NCI-H1694 (cell line): ENCODE data around the gene DDX42.
A peak's percentile ranks its signal among the peaks of the same experiment; 100 is the strongest.

Experiments
- DNase-seq: peaks from one replicate; lab custom pipeline; 2025; lab: John Stamatoyannopoulos, UW

DDX42 gene, protein sequence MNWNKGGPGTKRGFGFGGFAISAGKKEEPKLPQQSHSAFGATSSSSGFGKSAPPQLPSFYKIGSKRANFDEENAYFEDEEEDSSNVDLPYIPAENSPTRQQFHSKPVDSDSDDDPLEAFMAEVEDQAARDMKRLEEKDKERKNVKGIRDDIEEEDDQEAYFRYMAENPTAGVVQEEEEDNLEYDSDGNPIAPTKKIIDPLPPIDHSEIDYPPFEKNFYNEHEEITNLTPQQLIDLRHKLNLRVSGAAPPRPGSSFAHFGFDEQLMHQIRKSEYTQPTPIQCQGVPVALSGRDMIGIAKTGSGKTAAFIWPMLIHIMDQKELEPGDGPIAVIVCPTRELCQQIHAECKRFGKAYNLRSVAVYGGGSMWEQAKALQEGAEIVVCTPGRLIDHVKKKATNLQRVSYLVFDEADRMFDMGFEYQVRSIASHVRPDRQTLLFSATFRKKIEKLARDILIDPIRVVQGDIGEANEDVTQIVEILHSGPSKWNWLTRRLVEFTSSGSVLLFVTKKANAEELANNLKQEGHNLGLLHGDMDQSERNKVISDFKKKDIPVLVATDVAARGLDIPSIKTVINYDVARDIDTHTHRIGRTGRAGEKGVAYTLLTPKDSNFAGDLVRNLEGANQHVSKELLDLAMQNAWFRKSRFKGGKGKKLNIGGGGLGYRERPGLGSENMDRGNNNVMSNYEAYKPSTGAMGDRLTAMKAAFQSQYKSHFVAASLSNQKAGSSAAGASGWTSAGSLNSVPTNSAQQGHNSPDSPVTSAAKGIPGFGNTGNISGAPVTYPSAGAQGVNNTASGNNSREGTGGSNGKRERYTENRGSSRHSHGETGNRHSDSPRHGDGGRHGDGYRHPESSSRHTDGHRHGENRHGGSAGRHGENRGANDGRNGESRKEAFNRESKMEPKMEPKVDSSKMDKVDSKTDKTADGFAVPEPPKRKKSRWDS

DNA sequence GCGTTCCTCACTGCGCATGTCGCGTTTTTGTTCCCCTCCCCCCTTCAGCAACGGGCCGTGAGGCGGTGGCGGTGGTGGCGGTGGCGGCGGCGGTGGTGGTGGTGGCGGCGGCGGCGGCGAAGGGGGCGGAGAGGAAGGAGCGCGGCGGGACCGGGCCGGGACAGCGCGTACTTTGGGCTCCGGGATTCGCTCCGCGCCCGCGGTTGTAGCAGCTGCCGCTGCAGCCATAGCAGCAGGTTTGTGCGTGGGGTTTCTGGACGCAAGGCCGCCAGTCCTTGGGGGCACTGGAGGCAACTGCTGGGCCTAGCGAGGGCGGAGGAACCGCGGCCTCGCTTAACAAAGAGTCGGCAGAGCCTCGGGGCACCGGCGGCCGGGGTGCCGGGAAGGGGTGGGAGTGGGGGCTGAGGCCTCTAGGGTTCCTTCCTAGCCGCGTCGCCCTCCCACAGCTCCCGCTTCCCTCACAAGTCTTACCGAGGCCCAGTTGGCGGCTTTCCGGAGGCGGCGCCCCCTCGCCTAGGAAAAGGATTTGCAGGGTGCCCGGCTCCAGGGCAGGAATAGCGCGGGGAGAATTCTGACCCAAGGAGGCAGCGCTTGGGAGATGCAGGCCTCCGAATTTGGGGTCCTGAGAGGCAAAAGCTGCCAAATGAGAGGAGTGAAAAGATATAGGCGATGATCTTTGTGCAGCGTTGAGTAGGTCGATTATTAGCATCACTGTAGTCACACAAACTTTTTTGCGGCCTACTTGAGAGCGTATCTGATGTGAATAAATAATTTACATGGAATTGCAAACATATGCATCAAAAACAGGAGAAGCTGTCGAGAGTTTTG, at the start of gene DDX42:
DDX42 (plus strand) TSS at position 30 of the 828 bp plus-strand sequence. CDS start 12,880 bp downstream, outside the sequence.
- DNase-seq: no peak

DNA sequence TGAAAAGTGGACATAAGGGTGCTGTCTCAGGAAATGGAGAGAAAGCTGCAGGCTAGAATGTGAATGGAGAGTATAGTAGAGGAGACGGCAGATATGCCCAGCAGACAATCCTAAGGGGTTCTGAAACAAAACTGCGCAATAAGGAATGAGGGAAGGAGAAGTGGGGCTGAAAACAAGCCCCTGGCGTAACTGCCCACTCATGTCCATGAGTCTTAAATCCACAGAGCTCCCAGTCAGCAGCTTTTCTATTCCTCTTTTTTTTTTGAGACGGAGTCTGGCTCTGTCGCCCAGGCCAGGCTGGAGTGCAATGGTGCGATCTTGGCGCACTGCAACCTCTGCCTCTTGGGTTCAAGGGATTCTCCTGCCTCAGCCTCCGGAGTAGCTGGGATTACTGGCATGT, 38.3 kb upstream of the DDX42 start:
- DNase-seq: no peak

DNA sequence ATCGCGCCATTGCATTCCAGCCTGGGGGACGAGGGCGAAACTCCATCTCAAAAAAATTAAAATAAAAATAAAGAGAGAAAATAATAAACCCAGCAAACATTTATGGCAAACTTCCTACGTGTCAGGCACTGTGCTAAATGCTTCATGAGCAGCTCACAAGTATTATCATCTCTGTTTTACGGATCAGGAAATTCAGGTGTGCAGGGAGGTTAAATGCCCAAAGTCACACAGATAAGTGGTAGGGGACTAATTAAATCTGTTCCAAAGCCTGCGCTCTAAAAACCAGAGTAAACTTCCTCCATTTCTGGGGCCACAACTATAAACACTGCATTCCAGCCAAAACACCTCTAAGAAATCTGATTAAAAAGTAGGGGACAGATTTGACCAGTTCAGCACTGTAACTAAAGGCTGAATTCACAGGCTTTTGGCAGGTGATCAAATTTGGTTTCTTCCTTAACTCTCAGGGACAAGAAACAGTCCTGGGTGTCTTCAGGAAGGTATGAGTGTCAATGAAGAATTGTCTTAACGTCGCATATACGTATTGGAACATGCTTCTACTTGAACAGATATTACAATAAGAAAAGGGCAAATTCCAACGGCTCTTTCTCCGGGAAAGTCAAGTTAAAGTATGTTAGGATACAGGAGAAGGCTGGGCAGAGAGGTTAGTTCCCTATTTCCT, 33.4 kb upstream of the DDX42 start:
- no peak for DNase-seq

DNA sequence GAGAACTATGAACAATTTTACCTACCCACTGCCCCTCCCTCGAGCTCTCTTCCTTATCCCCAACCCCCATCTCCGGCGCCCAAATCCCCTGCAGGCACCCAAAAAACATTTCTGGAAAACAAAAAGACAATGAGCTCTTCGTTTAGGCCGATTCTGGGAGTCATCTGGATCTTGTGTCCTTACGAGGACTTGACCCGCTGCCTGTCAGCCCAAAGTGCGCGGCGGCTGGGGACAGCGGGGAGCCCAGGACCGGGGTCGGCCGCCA, 32.9 kb upstream of the DDX42 start:
- no peak for DNase-seq

DNA sequence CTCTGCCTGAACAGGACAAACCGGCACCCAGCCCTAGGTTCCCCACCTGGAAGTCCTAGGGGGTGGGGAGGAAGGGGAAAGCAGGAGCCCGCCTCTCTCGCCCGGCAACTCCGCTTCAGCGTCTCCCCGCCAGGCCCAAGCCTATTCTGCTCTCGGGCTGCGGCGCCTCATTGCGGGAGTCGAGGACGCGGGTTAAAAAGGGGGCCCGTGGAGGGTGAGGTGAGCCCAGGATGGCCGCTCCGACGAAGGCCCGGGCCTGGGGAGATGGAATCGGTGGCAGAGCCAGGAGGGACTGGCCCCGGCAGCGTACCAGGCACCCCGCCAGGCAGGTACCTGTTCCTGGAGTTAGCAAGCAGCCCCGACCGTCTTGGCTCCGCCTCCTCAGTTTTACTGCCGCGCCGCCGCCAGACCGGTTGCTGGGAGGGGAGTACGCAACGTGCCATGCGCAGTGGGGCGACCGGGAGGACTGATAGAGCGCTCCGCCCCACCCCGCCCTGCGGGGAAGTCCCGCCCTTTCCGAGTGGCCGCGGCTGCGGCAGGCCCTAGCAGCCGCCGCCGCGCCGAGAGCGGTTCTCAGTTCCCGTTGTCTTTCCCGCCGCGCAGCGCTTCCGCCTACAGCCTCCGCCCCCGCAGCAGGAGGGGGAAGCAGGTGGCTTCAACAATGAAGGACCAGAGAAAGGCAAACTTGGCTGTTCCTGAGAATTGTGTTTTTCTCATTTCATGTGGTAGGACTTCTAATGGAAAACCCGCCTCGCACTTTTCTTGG, 32.4 kb upstream of the DDX42 start, which contains the start of gene STRADA:
STRADA (minus strand) TSS at position 392 of the 766 bp plus-strand sequence. CDS start 13,430 bp downstream, outside the sequence.
- DNase-seq: peak; percentile 95

DNA sequence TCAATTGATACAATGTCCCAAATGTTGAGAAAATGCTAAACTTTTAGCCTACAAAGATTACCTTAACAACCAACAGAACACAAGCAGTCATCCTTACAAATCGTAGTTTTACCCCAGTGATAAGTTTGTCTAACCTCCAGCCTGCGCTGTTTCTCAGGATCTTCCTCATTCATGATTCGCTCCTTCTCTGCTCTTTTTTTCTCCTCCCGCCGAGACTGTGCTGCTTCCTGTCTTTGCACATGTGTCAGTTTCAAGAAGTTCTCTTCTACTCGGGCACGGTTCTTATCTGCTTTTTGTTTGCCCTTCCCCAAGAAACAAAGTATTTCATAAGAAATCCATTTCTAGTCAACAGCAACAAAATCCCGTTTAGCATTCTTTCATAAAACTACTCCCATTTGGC, 22.2 kb upstream of the DDX42 start:
- no peak for DNase-seq

DNA sequence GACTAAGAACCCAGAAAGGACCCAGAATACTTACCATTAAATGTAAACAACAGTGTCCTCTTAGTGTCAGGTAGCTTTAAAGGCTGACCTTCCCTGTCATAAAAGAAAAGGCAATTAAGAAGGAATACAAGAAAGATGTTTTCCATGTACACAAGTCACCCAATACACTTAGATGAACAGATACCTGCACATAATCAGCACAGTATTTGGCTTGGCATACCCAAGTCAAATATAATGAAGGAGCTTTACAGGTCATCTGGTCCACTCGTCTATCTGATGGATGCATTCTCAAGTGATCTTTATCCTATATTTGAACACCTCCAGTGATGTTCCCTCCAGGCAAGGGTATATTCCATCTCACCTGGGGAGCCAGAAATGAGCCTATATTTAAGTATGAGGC, 21.3 kb upstream of the DDX42 start:
- no peak for DNase-seq

DNA sequence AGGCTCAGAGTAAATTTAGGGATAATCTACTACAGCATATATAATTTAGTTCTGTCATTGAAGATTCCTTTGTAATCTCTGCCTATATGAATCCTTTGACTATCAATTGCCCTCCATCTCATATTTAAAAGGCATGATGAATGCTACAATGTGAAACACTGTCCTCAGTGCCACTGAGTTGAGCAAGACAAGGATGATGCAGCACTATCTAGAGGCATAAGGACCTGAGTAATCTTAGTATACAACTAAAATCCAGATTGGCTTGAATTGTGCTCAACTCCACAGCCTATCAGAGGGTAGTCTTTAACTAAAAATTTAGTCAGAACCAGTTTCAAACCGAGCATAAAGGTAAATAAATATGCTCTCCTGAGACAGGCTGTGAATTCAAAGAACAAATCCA, 20.8 kb upstream of the DDX42 start:
- DNase-seq: no peak

DNA sequence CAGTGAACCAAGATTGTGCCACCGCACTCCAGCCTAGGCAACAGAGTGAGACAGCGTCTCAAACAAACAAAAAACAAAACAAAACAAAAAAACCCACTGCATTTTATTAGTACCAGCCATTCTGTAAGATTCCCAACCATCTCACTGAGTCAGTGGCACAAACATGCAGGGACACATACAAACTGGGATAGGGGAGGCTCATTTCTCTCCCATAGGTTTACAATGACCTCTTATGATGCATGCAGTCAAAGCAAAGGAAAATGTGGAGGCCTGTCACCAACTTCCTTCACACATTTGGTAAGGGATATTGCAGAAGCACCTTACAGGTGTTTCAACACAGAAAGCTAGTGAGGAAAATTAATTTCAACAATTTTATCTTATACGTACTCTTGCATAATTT, 19.9 kb upstream of the DDX42 start:
- no peak for DNase-seq

DNA sequence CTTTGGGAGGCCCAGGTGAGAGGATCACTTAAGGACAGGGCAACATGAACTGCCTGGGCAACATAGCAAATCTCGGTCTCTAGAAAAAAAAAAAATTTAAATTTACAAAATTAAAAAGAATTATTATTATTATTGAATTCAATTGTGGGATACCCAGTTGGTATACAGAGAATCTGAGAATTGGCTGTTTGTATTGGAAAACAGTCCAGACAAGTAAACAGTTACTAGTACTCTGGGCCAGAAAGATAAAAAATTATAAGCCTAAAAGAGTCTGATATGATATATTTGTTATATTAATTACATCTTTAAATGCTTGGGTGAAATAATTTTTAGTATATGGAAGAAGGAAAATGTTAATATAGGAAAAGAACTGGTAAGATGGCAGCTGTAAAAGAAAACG, 15.5 kb upstream of the DDX42 start:
- no peak for DNase-seq

DNA sequence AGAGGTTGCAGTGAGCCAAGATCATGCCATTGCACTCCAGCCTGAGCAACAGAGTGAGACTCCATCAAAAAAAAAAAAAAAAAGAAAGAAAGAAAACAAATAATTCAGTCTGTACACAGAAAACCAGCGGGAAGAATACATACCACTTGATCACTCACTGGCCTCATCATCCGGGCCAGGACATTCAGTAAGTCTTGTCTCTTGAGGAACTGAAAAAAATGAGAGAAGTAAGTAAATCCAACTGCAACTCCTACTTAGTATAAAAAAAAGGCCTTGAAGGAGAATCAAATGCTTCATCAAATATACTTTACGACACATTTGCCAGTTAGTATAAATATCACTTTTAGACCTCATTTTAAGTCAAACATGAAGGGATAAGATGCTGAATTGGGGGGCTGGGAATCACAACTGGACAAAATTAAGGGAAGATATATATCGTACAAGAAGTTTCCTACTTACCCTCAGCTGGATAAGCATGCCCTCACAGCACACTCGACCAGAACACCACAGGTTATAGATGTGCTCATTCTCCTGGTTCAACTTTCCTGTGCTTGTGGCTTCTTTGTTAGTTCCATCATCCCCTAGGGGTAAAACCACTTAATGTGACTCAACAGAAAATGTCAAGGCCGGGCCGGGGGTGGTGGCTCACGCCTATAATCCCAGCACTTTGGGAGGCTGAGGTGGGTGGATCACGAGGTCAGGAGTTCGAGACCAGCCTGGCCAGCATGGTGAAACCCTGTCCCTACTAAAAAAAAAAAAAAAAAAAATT, 13.0 kb upstream of the DDX42 start:
- no peak for DNase-seq

DNA sequence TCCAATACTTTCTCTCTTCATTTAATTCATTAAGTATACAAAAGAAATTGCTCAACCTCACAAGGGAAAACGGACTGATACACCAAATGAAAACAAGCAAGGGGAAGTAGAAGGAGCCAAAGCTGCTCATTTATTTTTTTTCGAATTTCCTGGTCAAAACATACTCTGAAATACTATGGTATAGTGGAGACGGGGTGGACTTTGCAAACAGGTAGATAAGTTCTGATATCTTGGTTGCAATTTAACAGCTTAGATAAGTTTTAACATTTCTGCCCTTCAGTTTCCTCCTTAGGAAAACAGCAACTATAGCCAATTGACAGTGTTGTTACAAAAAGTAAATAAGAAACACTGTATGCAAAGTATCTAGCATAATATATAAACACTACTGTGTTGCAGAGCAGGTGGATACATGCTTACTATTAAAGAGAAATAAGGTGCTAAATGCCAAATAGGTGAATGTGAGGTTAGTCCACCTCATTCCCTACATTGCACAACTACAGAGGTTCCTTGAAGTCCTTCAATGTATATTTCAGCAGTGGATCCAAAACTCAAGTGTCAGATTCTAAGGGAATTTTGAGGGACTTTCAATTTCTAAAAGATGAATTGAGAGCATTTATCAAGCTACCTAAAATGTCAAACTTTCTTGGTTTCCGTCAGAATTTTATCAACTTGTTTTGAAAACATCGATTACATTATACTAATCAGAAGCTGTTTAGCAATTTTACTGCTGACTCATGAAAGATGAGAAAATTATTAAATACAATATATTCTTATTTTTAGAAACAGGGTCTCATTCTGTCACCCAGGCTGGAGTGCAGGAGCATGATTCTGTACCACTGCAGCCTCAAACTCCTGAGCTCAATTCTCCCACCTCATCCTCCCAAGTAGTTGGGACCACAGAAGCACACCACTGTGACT, 11.6 kb upstream of the DDX42 start:
- no peak for DNase-seq

DNA sequence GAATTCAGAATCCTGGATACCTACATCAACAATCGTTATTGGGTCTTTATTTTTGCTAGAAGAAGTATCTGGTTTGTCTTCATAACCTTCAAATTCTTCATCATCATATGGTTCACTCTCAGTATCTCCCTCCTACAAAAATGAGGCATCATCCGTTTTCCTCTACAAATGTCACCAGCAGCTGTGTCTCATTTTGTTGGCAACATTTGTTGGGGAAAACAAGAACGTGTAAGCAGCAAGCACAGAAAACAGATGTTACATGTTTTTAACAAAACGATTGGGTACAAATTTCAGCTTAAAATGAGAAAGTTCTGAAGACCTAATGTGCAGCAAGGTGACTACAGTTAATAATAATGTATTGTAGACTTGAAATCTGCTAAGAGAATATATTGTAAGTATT, 9.3 kb upstream of the DDX42 start:
- DNase-seq: peak; percentile 53

DNA sequence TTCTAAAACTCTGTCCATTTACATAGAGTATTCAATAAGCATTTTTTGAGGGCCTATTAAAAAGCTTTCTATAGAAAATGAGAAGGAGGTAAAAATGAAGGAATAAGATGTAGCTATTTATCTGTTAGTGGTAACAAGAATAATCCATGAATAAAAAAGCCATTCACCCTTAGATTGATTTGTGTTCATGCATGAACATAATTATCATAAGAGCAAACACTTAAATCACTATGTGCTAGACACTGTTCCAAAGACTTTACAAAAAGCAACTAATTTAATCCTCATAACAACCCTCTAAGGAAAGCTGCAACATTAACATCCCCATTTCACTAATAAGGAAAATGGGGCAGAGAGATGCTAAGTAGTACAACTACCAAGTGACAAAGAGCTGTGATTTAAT, 7.2 kb upstream of the DDX42 start:
- DNase-seq: no peak

DNA sequence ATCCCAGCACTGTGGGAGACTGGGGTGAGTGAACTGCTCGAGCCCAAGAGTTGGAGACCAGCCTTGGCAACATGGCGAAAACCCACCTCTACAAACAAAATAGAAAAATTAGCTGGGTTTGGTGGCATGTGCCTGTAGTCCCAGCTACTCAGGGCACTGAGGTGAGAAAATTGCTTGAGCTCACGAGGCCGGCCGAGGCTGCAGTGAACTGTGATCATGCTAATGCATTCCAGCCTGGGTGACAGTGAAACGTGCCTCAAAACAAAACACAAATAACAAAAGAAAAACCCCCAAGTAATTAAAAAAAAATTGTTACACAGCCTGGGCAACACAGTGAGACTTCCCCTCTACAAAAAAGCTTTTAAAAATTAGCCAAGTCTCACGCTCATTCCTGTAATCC, 5.5 kb upstream of the DDX42 start:
- DNase-seq: no peak

DNA sequence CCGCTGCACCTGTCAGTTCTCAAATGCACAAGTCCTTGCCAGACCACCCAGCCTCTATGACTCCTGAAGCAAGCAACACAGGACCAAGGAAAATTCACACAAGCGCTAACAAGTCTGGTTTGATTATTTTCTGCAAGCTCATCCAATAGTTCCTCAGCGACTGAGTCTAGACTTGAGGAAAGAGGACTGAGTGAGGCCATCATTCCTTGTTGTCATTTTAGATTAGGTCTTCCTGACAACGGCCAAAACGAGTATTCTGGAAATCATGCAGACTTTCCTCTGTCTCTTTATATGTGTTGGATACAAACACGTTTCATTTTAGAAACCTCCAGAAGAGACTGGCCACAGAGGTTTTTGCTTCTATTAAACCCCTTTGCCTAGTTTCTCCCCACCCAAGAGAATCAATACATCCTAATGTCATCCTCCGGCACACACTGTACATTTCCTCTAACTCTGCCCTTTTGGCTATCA, 1.1 kb upstream of the DDX42 start:
- no peak for DNase-seq

DNA sequence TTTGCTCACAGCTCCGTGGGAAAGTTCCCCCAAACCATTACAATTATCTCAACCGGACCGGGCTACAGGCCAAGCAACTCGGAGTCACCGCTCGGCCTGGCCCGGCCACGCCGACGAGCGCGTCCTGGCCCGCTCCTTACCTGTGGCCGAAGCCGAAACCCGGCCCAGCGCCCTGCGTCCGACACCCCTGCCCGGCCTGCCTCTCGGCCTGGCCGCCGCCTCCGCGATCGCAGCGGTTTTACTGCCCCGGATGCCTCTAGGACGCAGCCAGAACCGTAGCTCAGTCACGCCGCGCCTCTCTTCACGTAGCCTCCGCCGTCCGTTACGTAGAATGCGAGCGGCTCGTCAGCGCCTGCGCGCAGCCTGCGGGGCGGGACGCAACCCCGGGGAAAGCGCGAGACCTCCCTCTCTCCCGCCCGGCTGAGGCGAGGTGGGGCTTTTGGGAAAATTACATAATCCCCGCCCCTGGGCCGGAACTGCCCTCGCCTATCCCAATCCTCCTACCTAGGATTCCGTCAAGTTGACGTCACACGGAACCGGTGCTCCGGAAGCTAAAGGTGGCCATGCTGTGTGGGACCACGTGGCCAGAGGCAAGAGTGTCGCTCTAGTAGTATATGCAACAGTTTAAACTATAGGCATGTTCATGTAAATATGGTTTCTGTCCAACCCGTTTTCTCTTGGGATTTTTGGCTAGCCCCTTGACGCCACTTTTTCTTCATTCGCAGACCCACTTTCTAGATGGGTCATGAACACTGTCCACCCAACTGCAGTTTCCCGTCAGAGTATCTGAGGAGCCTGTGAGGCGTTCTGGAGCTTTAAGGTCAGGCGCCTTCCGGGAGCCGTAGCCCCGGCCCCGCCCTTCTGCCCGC, 464 bp upstream of the DDX42 start, which contains the start of gene CCDC47:
CCDC47 (minus strand) TSS at position 326 of the 869 bp plus-strand sequence. CDS start 7,422 bp downstream, outside the sequence.
- peak; percentile 99 for DNase-seq

DNA sequence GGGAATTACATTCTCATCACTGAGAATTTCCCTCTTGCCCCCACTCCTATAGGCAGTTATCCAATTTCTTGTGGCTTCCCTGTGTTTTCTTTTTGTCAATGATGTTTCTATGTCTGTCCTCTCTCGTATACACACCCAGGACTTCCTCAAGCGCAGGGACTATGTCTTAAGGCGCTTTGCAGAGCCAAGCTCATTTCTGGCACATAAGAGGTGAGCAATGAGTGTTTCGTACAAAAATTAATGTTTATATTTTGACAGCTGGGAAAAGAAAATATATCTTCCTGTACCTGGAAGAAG, 947 bp downstream of the DDX42 start:
- no peak for DNase-seq
